ENCODE results near the gene AP1G1.
"Not testable (repeated sequence)": the region's sequence is repeated elsewhere in the genome, so short reads cannot be mapped to it uniquely, and the experiment has no call there.

AP1G1 gene

DNA sequence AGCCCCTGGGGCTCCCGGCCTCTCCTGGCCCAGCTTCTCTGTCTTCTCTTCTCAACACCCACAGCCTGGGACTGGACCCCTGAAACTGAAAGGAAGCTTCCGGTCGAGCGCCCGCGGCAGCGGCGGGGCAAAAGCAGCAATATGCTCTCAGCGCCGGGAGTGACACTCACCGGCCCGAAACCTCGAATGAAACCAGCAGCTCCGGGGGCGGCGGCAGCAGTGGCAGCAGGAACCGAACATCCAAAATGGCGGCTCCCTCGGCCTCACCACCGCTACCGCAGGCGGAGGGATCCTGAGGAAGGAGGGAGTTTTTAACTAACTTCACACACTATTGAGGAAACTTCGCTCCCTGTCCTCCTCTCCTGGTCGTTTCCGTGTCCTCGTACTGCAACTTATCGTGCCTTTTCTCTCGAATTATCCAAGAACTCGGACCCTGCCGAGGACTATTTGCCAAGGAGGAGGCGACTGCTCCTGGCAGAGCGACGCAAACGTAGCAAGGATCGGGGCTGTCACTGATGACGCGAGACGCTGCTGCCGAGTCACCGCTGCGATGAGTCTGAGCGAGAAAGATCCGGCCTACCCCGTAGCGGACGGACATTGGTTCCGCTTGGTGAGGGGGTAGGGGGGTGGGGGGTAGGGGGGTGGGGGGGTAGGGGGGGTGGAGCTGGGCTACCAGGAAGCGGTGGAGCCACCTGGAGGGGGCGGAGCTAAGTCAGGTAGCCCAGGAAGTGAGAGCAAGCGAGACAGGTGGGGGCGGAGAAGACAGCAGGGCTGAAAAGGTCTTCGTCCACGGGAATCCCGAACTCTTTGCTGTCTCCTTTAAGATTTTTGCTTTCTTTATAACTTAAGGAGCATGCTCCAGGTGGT lies at the start of gene AP1G1:
AP1G1 (minus strand) TSS at position 242 of the 867 bp plus-strand sequence. CDS start 19,355 bp downstream, outside the sequence.
- peak; percentile 97 for DNase-seq

DNA sequence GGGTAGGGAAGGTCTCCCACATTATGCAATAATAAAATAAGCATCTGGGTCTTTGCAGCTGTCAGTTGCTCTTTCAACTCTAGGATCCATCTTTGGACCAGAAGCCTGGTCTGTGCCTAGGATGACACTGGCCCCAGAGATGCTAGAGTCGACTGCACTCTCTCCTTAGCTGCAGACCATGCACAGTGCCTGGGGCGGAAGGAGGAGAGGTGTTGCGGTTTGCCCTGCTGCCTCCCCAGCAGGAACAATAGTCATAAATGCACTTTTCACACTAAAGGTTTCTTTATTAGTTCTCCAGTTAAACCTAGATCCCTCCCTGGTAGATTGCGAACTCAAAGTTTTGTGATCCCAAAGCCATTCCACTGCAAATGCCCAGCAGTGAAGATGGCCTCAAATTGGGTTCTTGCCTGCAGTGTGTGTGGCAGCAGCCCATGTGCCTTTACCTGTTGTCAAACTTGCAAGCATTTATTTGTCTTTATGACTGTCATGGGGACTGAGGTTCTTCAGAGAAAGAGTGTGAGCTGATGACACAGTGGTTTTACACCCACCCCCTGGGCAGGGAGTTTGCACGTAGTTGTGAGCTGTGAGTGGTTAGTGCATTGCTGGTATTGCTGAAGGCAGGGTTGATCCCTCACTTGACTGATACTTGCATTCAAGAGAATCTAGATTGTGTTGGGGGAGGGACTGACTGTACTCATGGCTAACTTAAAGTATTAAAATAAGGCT lies 47.5 kb upstream of the AP1G1 start:
- DNase-seq, result no peak

DNA sequence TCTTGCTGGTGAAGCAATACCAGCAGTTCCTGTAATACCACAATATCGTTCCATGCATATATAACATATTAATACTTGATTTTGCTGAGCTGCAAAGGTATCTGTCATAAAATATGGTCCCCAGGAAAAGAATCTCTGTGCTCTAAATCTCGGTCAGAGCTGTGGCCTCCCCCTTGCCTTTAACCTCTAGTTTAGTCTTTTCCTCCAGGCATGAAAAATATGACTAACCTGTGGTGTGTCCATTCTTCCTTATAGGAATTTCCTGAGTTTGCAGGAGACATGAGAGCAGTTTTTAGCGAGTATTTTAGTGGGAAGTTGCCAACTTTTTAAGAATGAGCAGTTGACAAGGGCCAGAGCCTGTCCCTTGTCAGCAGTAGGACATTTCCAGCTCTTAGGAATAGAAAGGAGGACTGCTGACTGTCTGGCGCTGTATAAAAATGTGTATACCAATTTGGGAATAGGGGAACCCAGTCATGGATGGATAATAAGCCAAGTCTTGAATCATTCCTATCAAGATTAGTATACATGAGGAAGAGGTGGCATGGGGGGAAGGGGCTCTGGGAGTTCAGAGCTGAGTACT lies 45.8 kb upstream of the AP1G1 start:
- no peak for DNase-seq

DNA sequence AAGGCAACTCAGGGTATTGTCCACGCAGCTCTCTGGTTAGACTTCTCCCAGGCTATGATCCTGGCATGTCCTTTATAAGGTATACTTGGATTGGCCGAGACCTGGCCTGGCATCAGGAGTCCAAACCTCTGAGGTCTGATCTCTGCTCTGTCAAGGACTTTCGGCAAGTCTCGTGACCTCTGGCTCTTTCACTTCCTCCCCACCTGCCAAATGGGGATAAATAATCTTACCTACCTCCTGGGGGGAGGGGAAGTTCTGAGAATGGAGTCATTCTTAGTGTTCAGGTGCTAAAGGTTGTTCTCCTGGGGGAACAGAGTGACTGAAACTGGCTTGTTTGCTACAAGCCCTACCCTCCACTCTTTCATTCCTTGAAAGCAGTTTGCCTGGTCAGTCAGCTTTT lies 44.8 kb upstream of the AP1G1 start:
- DNase-seq, result no peak

DNA sequence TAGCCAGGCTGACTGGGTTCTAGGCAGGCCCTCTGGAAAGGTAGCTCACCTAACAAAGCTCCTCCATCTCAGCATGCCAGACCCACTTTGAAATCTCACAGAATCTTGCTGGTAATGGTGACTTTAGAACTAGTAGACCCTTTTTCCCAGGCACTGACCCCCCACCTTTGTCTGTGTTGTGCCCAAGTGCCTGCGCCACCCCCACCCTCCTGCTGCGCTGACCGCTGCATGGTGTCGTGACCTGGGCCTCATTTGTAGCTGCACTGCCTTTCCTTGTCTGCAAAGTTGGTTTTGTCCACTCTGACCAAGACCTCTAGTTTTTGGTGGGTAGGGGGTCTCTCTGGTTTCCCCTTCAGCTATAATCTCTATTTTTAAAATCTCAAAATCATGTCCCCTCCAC lies 43.9 kb upstream of the AP1G1 start:
- no peak for DNase-seq

DNA sequence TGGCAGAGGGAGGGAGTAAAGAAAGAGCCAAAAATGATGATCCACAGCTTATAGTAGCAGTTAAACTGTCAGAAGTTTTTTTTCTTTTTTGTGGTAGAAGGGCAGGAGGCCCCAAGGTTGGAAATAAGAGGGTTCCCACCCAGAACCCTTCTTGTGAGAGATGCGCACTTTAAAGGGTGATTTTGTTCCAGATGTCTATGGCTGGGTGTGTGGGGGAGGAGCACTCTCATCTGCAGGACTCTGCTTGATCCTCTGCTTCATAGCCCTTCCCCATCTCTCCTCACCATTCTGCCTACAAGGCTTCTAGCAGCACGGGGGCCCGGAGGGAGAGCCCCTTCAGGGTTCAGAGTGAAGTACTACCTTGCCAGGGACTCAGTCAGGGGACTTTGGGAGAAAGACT lies 43.5 kb upstream of the AP1G1 start:
- DNase-seq, result no peak

DNA sequence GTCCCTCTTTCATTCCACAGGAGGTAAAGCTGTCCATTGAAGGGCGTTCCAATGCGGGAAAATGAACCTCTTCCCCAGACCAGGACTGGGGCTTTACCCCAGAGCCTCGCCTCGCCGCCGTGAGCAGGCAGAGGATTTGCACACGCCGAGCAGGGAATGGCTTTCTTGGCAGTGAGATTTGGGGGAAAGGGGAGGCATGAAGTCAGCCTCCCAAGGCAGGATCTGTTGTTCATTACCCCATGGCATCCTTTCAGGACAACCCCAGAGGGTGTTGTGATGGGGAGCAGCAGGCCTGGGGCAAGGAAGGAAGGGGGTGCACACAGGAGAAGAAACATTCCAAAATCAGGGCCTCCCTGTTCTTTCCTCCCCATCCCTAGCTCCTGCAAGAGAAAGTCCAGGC lies 43.1 kb upstream of the AP1G1 start:
- DNase-seq, result no peak

DNA sequence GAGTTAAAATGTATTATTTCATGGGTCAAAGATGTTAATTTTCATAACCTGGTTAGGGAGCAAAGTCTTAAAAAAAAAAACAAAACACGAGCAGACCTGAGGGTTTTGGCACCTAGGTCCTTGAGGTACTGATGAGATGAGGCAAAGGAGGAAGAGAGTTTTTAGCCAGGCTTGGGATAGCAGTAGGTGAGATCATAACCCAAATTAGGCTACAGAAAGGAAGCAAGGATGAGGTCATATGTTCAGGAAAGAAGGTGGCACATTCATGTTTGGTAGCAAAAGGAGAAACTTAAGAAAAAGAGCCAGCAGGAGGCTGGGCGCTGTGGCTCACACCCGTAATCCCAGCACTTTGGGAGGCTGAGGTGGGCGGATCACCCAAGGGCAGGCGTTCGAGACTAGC lies 40.0 kb upstream of the AP1G1 start:
- no peak for DNase-seq

DNA sequence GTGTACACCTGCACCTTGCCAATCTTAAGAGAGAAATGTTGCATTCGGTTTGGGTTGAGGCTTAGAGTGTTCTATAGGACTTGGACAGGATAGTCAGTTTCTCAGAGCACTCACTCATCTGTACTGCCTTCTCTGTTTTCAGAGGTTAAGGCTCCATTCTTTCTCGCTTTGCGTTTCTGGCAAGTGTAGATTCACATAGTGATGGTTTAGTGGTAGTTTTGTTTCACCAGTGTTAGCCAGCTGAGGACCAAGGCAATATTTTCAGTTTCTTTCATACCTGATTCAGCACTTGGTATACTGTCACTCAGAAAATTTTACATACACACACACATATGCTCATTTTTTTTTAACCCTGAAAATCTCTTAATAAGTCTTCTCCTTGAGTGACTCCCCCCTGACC lies 38.5 kb upstream of the AP1G1 start:
- DNase-seq, result no peak

DNA sequence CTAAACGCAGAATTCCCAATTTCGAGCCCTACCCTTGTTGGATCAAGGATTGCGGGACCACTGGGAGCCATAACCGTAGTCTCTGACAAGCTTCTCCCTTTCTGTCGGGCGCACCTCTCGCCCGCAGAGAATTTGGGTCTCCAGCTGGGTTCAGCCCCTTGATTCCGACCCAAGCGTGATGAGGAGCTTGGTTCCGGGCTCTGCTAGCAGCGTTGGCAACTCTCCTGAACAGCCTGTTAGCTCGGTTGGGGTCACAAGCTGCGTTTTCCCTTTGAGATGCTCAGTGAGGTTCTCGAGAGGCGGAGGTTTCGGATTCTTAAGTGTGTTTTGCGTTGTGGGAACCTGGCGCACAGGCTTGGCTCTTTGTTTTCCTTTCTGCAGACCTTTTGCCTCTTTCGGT lies 37.8 kb upstream of the AP1G1 start:
- DNase-seq, result peak; percentile 66

DNA sequence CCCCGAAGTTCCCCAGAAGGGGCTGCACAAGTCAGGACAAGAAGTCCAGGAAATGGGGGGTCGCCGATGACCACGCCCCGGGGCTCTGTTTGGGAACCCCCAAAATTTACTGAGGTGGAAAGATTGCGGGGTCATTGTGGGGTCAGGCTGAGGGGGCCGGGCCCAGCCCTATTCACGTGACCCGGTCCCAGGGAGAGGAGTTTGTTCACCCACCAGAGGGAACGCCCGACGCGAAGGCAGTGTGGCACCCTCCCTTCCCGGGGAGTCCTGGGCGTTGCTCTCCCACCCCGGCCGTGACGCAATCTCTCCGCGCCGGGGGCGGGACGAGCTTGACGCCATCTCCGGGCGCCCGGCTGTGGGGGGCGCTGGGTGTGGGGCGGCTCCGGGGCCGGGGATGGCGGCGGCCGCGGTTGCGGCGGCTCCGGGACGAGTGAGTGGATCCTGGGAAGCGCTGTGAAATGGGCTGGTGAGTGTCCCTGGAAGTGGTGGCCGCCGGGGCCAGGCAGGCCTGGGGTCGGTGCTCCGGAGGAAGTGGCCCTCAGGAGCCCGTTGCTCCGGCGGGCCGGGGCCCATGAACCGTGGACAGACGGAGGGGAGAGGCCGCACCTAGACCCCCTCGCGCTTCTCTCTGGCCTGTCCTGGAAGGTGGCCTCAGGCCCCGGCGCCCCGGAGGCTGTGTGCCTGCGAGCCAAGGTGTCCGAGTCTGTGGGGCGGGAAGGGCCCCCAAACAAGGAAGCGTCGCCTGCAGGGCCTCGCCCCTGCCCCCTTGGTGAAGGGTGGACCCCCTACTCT lies 37.2 kb upstream of the AP1G1 start, which contains the start of gene ATXN1L:
ATXN1L (plus strand) TSS at position 338 of the 792 bp plus-strand sequence. CDS start 3,765 bp downstream, outside the sequence.
- DNase-seq, result peak; percentile 98

DNA sequence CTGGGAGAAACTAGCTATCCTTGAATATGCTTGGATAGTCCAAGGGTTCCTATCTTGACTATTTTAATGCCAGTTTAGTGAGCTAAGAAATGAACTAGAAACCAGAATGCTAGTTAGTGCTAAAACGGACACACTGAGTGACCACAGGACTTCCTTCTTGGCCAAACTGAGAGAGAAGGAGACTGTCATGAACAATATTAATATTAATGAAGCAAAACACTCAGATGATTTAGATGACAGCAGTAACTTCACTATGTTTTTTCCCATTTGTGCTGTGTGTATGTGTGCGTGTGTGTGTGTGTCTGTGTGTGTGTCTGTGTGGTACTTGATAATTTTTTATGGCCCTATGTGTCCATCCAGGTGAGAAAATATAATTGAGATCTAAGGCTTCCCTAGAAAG lies 34.9 kb upstream of the AP1G1 start:
- DNase-seq, result no peak

DNA sequence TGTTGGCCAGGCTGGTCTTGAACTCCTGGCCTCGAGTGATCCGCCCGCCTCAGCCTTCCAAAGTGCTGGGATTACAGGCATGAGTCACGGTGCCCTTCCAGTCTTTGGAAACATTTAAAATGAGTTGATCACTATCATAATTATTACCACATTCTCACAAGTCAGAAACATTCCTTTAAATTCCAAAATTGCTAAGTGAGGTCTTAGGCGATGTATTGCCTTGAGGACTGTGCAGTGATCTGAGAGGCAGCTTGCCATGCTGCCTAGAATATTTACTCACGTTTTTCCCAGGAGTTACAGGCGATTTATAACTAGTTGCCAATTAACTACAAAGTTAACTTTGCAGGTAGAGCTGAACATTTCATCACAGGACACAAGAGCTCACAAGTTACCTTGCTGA lies 31.4 kb upstream of the AP1G1 start:
- no peak for DNase-seq

DNA sequence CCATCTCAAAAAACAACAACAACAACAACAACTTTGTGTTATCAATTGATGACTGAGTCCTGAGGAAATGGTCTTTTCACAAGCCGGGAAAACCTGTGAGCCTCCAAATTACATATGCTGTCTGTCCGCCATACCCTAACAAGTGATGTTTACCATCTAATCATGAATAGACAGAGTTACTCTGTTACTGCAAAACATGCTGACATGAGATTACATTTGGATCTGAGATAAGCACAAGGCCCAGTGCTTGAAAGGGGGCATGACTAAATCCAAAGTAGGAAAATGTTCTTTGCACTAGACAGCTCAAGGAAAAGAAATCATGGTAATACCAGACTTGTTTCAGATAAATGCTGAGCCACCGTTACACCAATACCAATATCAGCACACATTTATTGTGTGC lies 28.5 kb upstream of the AP1G1 start:
- no peak for DNase-seq

DNA sequence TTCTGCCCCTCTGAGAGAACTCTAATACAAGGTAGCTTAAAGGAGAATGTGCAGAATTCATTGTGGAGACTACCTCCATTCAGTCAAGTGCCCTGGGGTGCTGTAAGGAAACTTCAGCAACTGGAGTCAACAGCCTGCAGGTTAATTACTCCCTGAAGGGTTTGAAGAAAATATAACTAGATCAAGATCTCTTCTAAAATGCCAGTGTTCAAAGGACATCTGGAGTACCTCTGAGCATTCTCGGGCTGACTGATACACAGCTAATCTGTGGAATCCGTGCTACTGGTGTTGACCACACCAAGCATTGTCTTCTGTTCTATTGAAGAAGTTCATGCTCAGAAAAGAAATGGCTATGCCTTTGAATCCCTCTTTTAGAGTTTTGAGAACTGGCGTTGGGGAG lies 25.7 kb upstream of the AP1G1 start:
- DNase-seq, result no peak

DNA sequence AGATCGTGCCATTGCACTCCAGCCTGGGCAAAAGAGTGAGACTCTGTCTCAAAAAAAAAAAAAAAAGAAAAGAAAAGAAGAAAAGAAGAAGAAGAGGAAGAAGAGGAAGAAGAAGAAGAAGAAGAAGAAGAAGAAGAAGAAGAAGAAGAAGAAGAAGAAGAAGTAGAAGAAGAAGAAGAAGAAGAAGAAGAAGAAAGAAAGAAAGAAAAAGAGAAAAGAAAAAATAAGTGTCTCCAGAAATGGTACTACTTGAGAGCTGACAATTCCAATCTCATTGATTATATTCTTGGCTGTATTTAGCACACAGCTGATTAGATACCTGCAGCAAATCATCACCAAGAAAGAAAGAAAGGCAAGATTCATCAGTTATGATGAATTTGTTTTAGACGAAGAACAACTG lies 23.5 kb upstream of the AP1G1 start:
- not testable (repeated sequence) for DNase-seq

DNA sequence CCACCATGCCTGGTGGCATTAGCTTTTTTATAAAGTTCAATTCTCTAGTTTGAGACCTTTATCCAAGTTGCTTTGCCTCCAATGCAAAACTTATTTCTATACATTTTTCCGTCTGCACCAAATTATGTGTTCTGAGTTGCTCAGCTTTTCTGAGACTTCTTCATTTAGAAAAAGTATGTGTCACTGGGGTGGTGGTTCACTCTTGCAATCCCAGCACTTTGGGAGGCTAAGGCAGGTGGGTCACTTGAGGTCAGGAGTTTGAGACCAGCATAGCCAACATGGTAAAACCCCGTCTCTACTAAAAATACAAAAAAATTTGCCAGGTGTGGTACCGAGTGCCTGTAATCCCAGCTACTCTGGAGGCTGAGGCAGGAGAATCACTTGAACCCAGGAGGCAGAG lies 23.1 kb upstream of the AP1G1 start:
- DNase-seq, result not testable (repeated sequence)

DNA sequence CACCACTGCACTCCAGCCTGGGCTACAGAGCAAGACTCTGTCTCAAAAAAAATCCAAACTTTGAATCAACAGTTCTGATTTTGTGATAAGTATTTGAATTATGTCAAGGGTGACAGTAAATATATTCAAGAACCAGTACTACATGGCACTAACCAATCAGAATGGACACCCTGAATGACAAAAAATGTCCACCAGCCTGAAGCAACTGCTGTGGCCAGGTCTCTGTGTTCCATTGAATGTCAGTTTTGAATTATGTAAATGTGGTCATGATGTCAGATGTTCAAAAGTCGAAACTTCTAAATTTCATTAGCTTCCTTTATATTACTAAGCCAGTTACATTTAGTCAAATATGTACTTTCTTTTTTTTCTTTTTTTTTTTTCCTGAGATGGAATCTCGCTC lies 21.7 kb upstream of the AP1G1 start:
- DNase-seq, result no peak

DNA sequence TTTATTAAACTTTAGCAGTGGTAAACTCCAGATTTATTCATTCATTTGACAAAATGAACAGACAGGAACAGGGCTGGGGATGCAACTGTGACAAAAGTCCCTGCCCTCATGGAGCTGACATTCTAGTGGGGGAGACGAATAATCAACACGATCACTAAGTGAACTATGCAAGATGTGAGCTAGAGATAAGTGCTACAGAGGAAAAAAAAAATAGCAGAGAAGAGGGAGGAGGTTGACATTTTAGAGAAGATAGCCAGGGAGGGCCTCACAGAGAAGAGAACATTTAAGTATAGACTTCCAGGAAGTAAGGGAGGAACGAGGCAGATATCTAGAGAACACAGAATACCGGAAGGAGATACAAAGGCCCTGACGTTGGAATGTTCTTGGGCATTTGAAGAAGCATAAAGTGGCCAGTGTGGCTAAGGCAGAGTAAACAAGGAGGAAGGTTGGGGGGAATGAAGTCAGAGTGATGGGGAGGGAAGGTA lies 17.9 kb upstream of the AP1G1 start:
- no peak for DNase-seq

DNA sequence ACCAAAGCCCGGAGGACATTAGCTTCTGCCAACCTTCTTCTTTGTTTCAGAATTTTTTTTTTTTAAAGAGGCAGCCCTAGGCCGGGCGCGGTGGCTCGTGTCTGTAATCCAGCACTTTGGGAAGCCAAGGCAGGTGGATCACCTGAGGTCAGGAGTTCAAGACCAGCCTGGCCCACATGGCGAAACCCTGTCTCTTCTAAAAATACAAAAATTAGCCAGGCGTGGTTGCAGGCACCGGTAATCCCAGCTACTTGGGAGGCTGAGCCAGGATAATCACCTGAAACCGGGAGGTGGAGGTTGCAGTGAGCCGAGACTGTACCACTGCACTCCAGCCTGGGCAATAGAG lies 8.5 kb upstream of the AP1G1 start:
- not testable (repeated sequence) for DNase-seq

DNA sequence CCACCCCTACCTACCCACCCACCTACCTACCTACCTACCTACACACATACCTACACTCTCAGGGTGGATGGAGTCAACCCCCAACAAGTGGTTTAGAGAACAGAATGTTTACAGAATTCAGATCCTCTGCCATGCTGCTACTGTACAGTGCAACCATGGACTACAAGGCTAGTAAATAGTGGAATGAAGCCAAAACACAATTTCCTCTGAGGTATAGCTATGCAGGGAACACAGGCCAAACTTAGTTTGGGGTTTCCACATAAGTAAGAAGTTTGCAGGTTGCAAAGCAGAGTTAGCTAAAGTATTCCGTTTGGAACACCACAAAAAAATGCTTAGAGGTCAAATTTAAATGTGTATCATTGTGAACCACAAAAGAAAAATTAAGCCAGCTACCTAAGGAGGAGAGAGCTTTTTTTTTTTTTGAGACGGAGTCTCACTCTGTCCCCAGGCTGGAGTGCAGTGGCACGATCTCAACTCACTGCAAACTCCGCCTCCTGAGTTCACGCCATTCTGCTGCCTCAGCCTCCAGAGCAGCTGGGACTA lies 2.7 kb upstream of the AP1G1 start:
- DNase-seq, result no peak

DNA sequence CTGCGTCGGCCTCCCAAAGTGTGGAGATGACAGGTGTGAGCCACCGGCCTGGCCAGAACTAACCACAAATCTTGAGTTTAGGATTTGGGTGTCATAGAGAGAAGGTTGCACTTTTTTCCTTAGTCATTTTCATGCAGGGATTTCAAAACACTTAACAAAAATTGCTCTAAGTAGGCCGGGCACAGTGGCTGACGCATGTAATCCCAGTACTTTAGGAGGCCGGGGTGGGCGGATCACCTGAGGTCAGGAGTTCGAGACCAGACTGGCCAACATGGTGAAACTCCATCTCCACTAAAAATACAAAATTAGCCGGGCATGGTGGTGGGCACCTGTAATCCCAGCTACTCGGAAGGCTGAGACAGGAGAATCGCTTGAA lies 1.5 kb upstream of the AP1G1 start:
- DNase-seq, result not testable (repeated sequence)

Data from activated effector memory CD4-positive, alpha-beta T cell treated with anti-CD3 and anti-CD28 coated beads, Interleukin-2, amount 50 U/mL, for 16 hours (primary cell).